GM12873 (cell line): ENCODE data around the gene C11orf87.
A peak's percentile ranks its signal among the peaks of the same experiment; 100 is the strongest.

ENCODE experiments used
- CTCF ChIP-seq: IDR thresholded peaks from 2 replicates; pipeline ENCODE4 v1.5.1; 2012; ENCODE audit warnings: low read depth, mild to moderate bottlenecking, moderate library complexity, low read length, control low read depth; ENCODE audit not compliant: insufficient read depth; ENCODE audit errors: missing control alignments

C11orf87 gene

GRCh38 chr11:109424901-109425300, 2.9 kb downstream of the C11orf87 start:
- no peak for TF ChIP-seq CTCF

DNA sequence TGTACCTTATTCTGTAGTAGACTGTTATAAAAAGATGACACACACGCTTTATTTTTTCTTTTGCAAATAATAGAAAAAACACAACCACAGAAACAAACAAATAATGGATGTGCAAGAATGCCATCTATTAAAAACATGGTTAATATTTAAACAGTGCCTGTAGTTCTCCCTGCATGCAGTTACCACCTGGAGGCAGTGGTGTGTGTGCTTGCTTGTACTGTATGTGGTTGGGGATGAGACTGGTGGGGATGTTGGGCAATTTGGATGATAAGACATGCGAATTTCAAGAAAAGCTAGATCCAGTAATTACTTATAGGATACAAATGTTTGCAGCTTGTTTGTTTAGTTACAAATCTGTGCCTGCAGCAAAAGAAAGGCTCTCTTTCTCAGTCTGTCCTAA, 3.6 kb downstream of the C11orf87 start:
- TF ChIP-seq CTCF, result no peak

- peak; percentile 44 for TF ChIP-seq CTCF
These were observed 4.7 kb downstream of the C11orf87 start for GRCh38 chr11:109426442-109427240.

DNA sequence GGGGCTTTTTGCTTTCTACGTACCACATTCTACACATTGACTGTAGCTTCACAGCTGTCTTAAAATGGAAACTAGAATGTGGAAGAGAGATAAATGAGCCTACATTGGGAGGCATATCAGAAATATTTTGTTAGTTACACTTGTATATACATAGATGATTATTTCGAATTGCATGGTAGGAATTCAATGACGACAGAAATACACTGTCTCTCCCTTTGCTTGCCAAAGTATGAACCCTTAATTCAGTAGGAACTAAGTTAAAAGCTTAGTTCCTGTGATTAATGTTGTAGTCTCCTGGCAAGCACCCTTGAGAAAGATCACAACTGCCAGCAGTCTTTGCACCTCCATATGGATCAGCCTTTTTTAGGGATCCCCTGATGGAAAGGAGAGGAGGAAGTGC, 10.1 kb downstream of the C11orf87 start:
- TF ChIP-seq CTCF, result no peak

- no peak for TF ChIP-seq CTCF
These were observed 11.8 kb downstream of the C11orf87 start for GRCh38 chr11:109433753-109434256.

- no peak for TF ChIP-seq CTCF
These were observed 13.2 kb downstream of the C11orf87 start for GRCh38 chr11:109435121-109435742.

- TF ChIP-seq CTCF, result no peak
These were observed 17.7 kb downstream of the C11orf87 start for GRCh38 chr11:109439684-109440083.
